NCI-H2107 treated with DMSO at 0.1 percent for 48 hours (cell line): Measurements from ENCODE around the gene CYP27B1.
"Not testable (repeated sequence)": the region's sequence is repeated elsewhere in the genome, so short reads cannot be mapped to it uniquely, and the experiment has no call there.

Experiments used
- DNase-seq: peaks from one replicate; lab custom pipeline; 2025; ENCODE audit not compliant: unreplicated experiment; lab: John Stamatoyannopoulos, UW

CYP27B1 gene

DNA sequence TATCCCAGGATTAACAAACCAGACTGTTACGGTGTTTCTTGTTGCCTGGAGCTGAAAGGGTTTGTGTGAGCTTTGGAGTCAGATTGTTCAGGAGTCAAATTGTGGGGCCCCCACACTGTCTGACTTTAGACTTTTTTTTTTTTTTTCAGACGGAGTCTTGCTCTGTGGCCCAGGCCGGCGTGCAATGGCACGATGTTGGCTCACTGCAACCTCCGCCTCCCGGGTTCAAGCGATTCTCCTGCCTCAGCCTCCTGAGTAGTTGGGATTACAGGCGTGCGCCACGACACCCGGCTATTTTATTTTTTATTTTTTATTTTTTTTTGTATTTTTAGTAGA is 16.6 kb upstream of the CYP27B1 start:
- DNase-seq = no peak

DNA sequence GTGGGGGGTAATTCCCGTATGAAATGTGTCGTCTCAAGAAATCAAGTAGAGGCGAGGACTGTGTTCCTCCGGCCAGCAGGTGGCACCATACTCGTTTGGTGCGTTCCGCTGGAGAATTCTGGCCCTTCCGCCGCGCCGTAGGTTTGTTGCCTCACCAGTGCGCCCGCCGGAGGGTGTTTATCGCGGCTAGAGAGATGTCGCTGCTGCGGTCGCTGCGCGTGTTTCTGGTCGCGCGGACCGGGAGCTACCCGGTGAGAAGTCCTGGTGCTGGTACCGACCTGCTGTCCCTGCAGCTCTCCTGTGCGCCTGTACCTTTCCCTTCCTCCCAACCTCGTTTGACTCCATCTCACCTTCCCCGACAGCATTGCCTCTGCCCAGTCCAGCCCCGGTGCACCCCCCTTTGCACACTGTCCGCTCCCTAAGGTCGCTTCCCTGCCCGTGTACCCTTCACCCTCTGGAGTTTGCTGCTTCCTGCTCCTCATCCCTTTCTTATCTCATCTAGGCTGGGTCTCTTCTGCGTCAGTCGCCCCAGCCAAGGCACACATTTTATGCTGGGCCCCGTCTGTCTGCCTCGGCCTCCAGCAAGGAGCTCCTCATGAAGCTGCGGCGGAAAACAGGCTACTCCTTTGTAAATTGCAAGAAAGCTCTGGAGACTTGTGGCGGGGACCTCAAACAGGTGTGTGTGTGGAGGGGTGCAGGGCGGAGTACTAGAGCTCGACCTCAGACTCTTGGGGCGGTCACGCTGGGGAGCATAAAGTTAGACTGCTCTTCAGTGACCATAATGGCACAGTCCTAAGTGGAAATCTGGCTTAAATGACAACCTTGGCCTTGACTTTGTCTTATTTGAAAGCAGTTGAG is 16.0 kb upstream of the CYP27B1 start, which contains the start of gene TSFM:
TSS of gene TSFM (plus strand) at position 180 of the 858 bp plus-strand sequence. CDS start at position 195, 15 bp downstream.
- DNase-seq = peak; percentile 80

DNA sequence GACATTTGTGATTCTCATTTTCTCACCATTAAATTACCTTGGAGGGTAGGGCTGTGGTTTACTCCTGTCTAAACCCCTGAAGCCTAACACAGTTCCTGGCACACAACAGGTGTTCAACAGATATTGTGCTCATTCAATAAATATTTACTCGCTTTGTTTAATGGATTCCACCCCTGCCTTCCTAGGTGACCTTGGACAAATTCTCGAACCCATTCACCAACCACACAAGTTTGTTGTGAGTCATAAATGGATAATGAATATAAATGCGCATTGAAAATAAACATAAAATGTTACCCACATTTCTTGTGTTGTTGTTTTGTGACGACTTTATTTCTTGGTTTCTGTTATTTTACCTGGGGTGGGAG is 15.3 kb upstream of the CYP27B1 start:
- no peak for DNase-seq

DNA sequence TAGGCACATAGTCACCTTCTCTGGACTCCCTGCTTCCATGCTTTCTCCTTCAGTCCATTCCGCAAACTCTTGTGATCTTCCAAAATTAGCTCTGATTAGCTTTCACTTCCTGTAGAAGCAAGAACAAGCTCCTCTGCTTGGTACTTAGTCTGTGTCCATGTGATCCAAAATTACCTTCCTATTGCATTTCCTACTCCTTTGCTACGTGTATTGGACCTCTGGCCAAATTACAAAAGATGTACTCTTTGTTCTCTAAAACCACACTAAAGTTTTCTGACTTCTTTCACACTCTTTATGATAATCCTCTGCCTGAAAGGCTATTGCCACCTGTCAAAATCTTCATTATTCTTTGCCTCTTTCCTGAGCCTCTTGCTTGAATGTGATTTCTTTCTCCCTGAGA is 14.9 kb upstream of the CYP27B1 start:
- DNase-seq = no peak

DNA sequence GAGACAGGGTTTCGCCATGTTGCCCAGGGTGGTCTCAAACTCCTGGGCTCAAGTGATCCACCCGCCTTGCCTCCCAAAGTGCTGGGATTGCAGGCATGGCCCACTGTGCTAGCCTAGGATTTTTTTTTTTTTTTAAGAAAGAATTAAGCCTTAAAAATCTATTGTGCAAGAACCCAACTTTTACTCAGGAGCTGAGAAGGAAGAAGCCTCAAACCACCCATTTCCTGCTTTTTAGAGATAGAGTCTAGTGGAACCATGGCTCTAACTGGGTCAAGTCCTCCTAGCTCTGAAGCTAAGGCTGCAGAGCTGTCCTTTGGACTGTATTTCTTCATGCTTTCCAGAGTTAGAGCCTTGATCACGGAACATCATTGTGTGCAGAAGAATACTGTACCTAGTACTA is 14.4 kb upstream of the CYP27B1 start:
- DNase-seq = no peak

DNA sequence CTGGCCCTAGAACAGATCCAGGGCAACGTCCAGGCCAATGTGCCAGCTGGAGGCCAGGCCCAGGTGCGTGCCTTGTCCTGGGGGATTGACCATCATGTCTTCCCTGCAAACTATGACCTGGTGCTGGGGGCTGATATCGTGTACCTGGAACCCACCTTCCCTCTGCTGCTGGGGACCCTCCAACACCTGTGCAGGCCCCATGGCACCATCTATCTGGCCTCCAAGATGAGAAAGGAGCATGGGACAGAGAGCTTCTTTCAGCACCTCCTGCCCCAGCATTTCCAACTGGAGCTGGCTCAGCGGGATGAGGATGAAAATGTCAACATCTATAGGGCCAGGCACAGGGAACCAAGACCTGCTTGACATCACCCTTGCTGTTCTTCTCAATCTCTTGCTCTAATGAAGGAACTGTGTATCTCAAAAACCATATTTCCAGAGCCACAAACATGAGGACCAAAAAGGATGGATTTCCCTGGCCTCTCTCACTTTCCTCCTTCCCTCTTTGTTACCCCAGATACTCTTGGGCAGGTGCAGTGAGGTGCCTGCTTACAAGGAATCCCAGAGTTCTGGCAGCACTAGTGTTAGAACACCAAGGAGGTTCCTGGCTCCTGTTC is 13.5 kb upstream of the CYP27B1 start:
- DNase-seq = no peak

DNA sequence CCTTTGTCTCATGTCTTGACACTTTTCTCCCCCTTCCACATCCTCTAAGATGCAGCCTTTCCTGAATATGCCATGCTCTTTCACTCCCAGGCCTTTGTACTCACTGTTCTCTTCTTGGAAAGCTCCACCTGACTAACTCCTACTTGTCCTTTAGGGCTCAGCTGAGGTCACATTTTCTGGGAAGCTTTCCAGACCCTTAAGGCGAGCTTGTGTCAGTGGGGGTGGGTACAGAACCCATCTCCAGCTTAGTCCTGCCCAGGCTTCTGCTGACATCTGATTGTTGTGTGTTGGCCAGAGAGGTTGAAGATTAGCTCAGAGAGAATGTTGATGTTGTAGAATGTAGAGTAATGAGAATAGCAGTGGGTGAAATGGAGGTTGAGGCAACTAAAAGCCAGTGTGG is 12.9 kb upstream of the CYP27B1 start:
- no peak for DNase-seq

DNA sequence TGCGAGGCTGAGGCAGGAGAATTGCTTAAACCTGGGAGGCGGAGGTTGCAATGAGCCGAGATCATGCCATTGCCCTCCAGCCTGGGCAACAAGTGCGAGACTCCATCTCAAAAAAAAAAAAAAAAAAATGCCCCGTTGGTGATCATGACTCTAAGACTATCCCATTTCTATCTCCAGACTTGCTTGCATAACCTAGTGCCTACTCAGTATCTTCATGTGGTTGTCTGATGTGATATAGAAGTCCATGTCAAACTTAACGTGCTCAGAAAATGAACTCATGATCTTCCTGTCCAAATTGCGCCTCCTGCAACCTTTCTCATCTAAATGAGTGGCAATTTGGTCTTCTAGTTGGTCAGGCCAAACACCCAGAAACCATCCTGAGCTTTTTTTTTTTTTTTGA is 11.0 kb upstream of the CYP27B1 start:
- no peak for DNase-seq

DNA sequence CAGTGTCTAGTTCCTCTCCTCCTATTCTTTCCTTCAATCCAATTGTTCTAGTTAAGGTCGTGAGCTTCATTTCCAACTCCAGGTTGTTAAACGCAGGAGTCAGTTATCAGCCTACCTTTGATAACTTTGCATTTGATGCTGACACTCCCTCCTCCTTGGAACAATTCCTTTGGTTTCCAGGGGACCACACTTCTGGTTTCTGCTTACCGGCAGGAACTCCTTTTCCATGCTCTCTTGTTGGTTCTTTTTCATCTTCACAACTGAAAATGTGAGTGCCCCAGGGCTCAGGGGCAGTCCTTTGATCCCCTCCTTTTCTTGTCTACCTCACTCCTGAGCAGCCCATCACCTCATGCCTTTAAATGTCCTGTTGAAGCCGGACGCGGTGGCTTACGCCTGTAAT is 10.5 kb upstream of the CYP27B1 start:
- no peak for DNase-seq

DNA sequence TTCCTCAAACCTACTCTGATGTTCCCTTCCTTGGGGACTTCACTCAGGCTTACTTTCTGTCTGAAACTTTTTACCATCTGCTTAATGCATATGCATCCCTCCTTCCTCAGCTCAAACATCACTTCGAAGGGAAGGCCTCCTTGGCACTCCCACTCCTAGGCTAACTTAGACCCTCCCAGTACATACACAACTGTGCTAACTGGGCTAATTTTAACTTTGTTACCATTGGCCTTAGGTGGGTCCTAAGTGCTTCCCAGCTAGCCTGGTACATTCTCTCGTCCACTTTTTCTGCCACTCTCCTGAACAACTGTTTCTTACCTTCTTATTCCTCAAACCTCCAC is 9.3 kb upstream of the CYP27B1 start:
- no peak for DNase-seq

DNA sequence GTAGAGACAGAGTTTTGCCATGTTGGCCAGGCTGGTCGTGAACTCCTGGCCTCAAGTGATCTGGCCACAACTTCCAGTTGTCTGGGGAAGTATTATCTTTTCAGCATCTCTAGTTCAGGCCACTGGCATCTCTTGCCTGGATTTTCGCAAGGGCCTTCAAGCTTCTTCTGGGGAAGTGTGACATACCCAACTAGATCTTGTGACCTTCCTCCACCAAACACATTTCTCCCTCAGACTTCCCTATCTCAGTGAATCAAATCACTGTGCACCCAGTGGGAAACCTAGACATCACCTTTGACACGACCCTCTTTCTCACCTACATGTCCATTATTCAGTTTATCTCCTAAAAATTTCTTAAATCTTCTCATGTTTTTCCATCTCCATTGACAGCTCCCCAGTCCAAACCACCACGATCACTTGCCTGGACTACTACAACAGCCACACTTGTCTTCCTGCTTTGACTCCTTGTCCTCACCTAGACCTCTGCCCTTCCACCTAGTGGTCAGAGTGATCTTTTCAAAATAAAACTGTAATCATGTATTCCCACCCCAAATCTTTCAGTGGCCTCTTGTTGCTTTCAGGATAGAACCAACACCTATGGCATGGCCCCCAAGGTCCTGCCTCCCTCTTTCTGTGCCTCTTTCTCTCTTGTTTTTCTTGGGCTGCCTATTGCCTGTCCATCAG is 8.8 kb upstream of the CYP27B1 start:
- no peak for DNase-seq

DNA sequence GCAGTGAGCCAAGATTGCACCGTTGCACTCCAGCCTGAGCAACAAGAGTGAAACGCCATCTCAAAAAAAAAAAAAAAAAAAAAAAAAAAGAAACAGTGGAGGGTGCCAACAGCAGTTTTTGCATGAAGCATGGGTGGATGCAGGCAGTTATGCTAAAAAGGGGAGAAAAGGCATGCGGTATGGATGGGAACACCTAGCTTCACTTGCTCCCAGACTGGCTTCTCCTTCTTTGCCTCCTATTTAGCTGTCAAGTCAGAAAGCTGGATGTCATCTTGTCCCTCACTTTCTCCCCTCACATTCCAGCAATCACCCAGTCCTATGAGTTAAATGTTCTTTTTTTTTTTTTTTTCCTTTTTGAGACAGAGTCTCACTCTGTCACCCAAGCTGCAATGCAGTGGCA is 8.2 kb upstream of the CYP27B1 start:
- DNase-seq = no peak

DNA sequence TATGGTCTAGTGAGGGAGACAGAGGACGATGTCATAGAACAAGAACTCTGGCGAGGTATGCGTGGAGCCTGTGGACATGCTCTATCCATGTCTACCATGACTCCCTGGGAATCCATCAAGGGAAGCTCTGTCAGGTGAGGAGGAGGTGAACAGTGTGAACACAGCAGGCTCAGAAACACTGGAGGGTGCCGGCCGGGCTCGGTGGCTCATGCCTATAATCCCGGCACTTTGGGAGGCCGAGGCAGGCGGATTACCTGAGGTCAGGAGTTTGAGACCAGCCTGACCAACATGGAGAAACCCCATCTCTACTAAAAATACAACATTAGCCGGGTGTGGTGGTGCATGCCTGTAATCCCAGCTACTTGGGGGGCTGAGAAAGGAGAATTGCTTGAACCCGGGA is 7.8 kb upstream of the CYP27B1 start:
- DNase-seq = not testable (repeated sequence)

DNA sequence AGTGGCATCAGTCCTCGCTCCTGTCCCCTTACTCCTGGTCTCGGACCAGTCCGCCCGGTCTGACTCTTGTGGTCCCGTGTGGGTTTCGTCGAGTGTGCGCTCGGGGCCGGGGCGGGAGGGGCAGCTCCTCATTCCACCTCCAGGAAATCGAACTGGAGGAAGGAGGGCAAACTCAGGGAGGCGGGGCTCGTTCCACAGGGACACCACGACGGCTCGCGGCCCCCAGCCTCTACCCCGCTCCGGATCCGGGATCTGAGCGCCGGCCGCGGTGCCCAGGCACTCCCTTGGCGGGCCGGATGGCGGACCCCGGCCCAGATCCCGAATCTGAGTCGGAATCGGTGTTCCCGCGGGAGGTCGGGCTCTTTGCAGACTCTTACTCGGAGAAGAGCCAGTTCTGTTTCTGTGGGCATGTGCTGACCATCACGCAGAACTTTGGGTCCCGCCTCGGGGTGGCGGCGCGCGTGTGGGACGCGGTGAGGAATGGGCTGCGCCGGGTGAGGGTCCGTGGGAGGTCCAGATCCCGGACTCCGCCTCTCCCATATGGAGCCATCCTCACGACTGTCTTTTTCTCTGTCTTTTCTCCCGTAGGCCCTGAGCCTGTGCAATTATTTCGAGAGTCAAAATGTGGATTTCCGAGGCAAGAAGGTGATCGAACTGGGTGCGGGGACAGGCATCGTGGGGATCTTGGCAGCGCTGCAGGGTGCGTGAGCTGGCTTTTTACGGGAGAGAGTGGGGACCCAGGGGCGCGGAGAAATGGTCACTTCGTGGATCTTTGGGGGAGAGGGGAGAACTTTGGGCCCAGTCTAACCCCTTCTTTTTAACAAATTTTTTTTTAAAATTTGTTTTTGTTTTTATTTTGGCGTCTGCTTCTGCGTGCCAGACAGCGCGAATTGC is 5.8 kb upstream of the CYP27B1 start, which contains the start of gene EEF1AKMT3:
TSS of gene EEF1AKMT3 (plus strand) at position 186 of the 894 bp plus-strand sequence. CDS start at position 297, 111 bp downstream.
- DNase-seq = no peak

DNA sequence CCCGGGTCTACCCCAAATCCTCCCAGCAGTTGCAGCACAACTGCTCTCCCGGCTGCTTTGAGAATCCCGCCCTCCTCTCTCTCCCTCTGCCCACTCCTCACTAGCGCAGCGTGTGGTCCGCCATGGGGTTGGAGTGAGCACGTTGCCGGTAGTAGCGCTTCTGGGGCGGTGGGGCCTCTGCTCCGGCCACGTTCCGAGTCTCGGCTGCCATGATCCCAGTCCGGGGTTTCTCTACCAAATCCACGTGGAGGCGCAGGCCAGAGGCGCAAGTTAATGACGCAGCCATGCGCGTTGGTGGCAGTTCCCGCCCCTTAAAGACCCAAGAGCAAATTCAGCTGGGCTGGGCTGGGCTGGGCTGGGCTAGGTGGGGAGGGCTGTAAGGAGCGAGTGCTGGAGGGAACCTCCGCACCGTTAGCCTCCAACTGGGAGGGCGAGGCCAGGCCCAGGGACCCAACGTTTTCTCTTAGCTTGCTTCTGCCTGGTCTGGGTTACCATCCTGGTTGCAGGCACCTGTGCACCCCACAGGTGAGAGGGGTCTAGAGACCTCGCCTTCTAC is 5.1 kb upstream of the CYP27B1 start, which contains the start of gene METTL1:
TSS of gene METTL1 (minus strand) at position 233 of the 556 bp plus-strand sequence. CDS start at position 211, 22 bp downstream.
- peak; percentile 91 for DNase-seq

DNA sequence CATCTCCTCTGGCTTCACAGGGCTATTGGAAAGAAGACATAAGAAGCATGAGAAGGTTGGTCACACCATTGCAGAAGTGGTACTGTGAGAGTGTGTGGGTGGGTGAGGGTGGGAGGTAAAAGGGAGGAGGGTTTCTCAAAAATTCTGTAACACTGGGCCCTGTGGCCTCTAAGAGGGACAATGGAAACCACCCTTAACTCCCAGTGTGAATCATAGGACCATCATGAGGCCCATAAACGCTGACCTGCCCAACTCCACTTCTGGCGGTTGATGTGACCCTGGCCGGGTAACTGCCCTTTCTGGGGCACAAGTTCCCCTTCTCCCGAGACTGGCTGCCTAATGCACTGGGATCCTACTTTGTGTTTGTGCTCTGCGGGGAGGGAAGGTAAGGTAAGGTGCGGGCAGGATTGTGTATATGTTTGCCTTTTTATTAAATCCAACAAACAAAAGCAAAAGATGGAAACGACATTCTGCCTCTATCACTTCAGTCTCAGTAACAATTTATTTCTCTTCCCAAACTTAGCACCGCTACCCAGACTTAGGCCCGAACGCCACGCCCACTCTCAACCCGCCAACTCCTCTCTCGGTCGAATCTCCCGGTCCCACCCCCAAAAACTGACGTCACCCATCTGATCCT is 4.5 kb upstream of the CYP27B1 start:
- peak; percentile 91 for DNase-seq

DNA sequence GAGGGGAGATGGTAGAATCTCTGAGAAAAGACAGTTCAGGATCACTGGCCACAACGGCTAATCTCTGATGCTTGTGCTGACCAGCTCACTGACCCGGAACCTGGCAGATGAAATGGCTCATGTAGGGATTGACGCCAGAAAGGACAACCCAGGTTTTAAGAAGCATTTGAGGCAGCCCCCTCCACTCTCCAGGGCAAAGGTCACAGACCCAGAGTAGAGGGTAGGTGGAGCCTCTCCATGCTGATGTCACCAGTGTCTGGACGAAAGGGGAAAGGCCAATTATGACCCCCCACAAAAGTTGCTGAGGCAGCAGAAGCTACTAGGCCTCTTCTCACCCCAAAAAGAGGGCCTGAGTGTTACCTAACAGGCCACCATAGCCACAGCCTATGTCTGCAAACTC is 3.9 kb upstream of the CYP27B1 start:
- no peak for DNase-seq

DNA sequence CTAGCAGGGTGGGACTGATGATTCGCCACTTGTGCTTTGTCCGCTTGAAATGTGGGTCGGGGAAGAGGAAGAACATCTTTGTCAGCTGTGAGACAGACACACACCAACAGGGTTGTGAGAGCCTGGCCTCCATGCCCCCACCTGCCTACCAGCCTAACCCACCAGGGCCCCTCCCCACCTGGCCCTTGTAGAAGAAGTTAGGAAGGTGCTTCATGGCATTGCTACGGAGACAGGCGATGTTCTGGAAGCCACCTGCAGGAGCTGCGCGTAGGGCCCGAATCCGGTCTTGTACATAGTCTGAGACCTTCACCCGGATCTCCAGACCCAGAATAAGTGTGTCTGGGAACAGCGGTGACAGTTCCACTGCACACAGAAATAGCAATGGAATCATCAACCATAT is 2.7 kb upstream of the CYP27B1 start:
- no peak for DNase-seq

DNA sequence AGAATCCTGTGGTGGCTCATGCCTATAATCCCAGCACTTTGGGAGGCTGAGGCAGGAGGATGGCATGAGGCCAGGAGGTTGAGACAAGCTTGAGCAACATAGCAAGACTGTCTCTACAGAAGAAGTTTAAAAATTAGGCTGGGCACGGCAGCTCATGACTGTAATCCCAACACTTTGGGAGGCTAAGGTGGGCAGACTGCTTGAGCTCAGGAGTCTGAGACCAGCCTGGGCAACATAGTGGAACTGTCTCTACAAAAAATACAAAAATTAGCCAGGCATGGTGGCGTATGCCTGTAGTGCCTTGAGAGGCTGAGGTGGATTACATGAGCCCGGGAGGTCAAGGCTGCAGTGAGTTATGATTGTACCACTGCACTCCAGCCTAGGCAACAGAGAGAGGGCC is 998 bp upstream of the CYP27B1 start:
- DNase-seq = no peak

DNA sequence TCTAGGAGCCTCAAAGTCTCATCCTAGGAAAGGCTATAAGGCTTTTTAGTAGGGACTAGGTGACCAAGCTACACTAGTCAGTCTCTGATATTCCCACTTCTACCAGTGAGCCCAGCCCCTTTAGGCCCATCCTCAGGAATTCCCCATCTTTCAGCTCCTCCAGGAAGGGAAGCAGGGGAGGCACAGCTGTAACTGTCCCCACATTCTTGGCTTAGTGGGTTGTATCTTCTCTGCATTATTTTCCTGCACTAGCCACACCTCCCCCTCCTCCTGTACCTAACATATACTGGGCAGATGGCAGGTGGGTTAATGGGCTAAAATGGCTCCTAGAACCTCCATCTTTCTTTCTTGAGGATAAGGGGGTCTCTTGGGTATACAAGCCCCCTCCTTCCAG is 424 bp upstream of the CYP27B1 start:
- DNase-seq = no peak
